ENCODE results near the gene OOEP. TPM values are rescaled to one million over a fixed set of nuclear protein-coding genes. Genes with fewer than 3 reads are reported as not detected.

Gene OOEP
- polyA plus RNA-seq, 4 donors, result 0.21 to 0.37 (median 0.21) TPM; not detected in 1

Other genes with a start within 250 kb of the OOEP start
- gene KHDC1L, start 144.4 kb downstream of the OOEP start, polyA plus RNA-seq (ENCODE audit: insufficient read length in 4 of 4), result under 1 TPM in 2 of 4 donors, not detected in 2; 0.30 to 0.32 TPM
- gene KHDC1, start 106.7 kb downstream of the OOEP start, polyA plus RNA-seq (ENCODE audit: insufficient read length in 4 of 4), result 10 to 100 TPM in 1 of 4 donors, 1 to 10 TPM in 3; 6.9 to 12.0 (median 9.6) TPM
- under 1 TPM in 1 of 4 donors, not detected in 3; 0.22 TPM for gene DPPA5, start 15.6 kb downstream of the OOEP start, polyA plus RNA-seq (ENCODE audit: insufficient read length in 4 of 4)
- under 1 TPM in 3 of 4 donors, not detected in 1; 0.13 to 0.14 (median 0.13) TPM for gene KHDC3L, start 7.2 kb downstream of the OOEP start, polyA plus RNA-seq (ENCODE audit: insufficient read length in 4 of 4)
- 1 to 10 TPM in 1 of 4 donors, under 1 TPM in 3; 0.47 to 1.6 (median 0.82) TPM for gene DDX43, start 24.9 kb upstream of the OOEP start, polyA plus RNA-seq (ENCODE audit: insufficient read length in 4 of 4)
- 1 to 10 TPM; 2.9 to 3.8 (median 3.1) TPM for gene CGAS, start 82.4 kb upstream of the OOEP start, polyA plus RNA-seq (ENCODE audit: insufficient read length in 4 of 4)
- gene MTO1, start 91.8 kb upstream of the OOEP start, polyA plus RNA-seq (ENCODE audit: insufficient read length in 4 of 4), result 10 to 100 TPM; 30.2 to 38.1 (median 31.4) TPM
- over 10,000 TPM; 17,301 to 23,089 (median 19,467) TPM for gene EEF1A1, start 151.1 kb upstream of the OOEP start, polyA plus RNA-seq (ENCODE audit: insufficient read length in 4 of 4)